Activated CD4-positive, alpha-beta T cell treated with anti-CD3 and anti-CD28 coated beads, Interleukin-2, amount 10 ng/mL, durations not matched to agents 24 days and 14 days (primary cell): ENCODE measurements around the gene HIPK1. TPM values are rescaled to one million over a fixed set of nuclear protein-coding genes. Genes with fewer than 3 reads are reported as not detected.

Experiments
- DNase-seq: peaks from one replicate; pipeline ENCODE4 v3.0.0; 2022
- H3K27ac Mint-ChIP-seq: one replicate; pipeline ENCODE4 v1.8.0; 2022; ENCODE audit warnings: mild to moderate bottlenecking, mixed read lengths
- H3K27me3 Mint-ChIP-seq: one replicate; pipeline ENCODE4 v1.8.0; 2022; ENCODE audit warnings: mixed read lengths
- H3K36me3 Mint-ChIP-seq: one replicate; pipeline ENCODE4 v1.8.0; 2022; ENCODE audit warnings: low read depth, mild to moderate bottlenecking, mixed read lengths
- H3K4me1 Mint-ChIP-seq: one replicate; pipeline ENCODE4 v1.8.0; 2021; ENCODE audit warnings: mixed read lengths
- H3K4me3 Mint-ChIP-seq: one replicate; pipeline ENCODE4 v1.8.0; 2022; ENCODE audit warnings: mild to moderate bottlenecking, moderate library complexity, mixed read lengths
- H3K9me3 Mint-ChIP-seq: one replicate; pipeline ENCODE4 v1.8.0; 2021; ENCODE audit warnings: mixed read lengths
- intact Hi-C: fragments of 100-400 bp; cut with micrococcal nuclease; formaldehyde crosslinking; loops from one replicate; pipeline ENCODE4 v1.15.1; 2023
- total RNA-seq: library from RNA; stranded (reverse); gene quantifications from 2 replicates; pipeline ENCODE4 v1.2.3, GENCODE V29; 2022

Gene HIPK1
- total RNA-seq, 1 donor from 2014 or later: 81.3 TPM

DNA sequence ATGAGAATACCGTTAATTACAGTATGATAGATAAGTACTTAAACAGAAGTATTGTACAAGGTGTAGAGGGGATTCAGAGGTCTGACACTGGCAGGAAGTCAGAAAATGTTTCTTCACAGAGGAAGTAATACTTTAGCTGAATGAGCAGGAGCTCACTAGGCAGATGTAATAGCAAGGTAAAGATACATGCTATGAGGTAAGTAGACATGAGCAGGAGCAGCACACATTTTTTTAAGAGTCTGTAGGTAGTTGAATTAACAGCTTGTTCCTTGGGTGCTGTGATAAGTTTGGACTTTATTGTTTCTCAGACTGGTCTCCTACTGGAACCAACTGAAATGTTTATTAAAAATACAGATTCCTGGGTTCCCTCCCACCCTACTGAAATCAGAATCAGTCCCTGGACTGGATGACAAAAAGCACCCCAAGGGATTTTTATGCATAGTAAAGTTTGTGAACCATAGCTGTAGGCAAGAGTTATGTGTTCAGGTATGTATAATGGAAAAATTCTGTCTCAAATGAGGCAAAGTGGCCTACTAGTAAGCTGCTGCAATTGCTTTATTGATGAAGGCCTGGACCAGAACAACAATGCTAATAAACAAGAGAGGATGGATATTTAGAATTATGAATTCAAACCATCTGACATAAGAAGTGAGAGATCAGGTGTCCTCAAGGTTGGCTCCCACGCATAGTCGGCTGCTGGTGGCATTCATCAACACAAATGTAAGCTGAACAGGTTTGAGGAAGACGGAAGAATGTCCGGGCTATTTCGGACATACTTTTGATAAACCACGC is 25.4 kb upstream of the HIPK1 start:
- H3K27ac Mint-ChIP-seq: peak overlapping the region; percentile 98
- intact Hi-C loops: loop anchor here (1.0 to 5.0 kb wide), 3 partner anchors 51 to 608 kb away; partner anchors contain the start of genes PHTF1 and TRIM33
- no peaks in the 10 kb centered on the region for H3K27me3 Mint-ChIP-seq
- no peak for DNase-seq
- peak overlapping the region; percentile 99 for H3K4me3 Mint-ChIP-seq
- no peaks in the 10 kb centered on the region for H3K9me3 Mint-ChIP-seq
- peaks cover 54% of the 10 kb centered on the region for H3K4me1 Mint-ChIP-seq
- H3K36me3 Mint-ChIP-seq: peaks cover 47% of the 10 kb centered on the region

DNA sequence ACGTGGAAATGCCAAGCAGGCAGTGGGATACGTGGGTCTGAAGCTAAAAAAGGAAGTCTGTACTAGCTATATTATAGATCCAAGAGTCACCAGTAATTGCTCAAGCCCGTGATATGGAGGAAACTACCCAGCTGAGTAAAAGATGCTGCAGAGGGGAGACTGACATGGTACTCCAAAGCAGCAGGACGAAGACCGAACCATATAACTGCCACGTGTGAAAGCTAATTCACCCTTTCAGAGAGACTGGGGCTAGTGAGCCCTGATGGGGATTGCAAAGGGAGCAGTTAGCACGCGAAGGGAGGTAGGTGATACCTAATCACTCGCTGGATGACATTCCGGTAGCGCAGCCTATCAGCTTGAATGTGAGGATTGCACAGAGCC is 24.8 kb upstream of the HIPK1 start:
- intact Hi-C loops: loop anchor here (1.0 to 5.0 kb wide), 3 partner anchors 52 to 607 kb away; partner anchors contain the start of genes PHTF1 and TRIM33
- no peak for DNase-seq

DNA sequence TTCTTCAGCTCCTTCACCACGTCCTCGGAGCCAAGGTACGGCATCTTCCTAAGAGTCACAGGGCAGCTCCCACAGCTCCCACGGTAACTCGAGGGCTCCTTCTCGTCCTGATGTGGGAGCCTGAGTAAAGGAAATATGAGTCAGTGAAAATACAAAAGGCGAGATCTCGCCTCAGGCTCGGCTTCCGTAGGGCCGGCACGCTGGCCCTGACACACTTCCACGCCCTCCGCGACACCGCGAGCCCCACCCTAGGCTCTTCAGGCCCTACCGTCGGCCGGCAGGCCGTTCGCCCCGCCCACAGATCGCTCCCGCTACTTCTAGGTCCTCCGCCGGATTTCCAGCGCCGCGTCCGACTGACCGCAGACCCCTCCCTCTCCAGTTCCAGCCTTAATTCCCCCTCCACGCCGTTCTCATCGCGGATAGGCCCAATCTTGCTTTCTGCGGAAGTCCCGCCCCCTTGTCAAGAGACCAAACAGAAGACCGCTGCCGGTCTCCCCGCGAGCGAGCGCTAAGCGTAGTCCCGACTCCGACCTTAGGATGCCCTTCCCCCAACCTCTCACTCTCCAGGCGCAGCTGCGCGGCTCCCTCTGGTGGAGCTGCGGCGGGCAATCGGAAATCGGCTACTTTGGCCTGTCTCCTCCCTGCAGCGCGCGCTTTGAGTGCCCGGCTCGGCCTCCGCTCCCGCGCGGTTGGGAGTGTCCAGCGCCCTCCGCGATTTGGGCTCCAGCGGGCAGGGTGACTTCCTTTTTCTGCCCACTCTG is 24.3 kb upstream of the HIPK1 start, which contains the start of the genes AP4B1 and DCLRE1B:
Gene AP4B1, minus strand, starts transcription at position 126 of the 761 bp plus-strand sequence. Its CDS starts 82 bp downstream, at position 44.
Gene DCLRE1B, plus strand, starts transcription at position 653 of the 761 bp plus-strand sequence. CDS start 261 bp downstream, outside the sequence.
- H3K4me1 Mint-ChIP-seq: peaks cover 53% of the 10 kb centered on the region
- peak within 1 kb of the TSS; percentile 98 for H3K27ac Mint-ChIP-seq
- intact Hi-C loops: loop anchor here (1.0 to 5.0 kb wide), 7 partner anchors 24 to 606 kb away; partner anchors contain the start of genes HIPK1, PHTF1, PTPN22 and RSBN1

More for the DNA sequence above, 24.8 kb upstream of the HIPK1 start:
- Mint-ChIP-seq H3K4me3 (peak overlapping the region; percentile 99), H3K36me3 (peaks cover 43% of the 10 kb centered on the region), H3K9me3 (no peaks in the 10 kb centered on the region), H3K27me3 (no peaks in the 10 kb centered on the region), H3K4me1 (peaks cover 54% of the 10 kb centered on the region), H3K27ac (peak overlapping the region; percentile 98)

DNA sequence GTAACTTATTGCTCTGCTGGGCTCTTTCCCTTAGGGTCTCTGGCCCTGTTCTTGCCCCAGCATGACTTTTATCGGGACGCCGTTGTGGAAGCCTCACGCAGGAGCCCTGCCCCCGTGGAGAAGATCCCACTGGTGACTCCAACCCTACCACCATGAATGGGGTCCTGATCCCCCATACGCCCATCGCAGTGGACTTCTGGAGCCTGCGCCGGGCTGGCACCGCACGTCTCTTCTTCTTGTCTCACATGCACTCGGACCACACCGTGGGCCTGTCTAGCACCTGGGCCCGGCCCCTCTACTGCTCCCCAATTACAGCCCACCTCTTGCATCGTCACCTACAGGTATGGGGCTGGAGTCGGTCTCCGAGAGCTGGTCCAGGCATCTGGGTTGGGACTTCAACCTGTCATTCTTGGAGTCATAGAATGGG is 23.7 kb upstream of the HIPK1 start:
- intact Hi-C loops: loop anchor here (1.0 to 2.0 kb wide), 5 partner anchors 24 to 147 kb away; partner anchors contain the start of genes HIPK1, PHTF1, PTPN22 and RSBN1
- Mint-ChIP-seq H3K36me3 (peaks cover 37% of the 10 kb centered on the region), H3K27ac (peak overlapping the region; percentile 98), H3K27me3 (no peaks in the 10 kb centered on the region), H3K4me3 (peak overlapping the region; percentile 99), H3K9me3 (no peaks in the 10 kb centered on the region), H3K4me1 (peaks cover 58% of the 10 kb centered on the region)
- no peak for DNase-seq

More for the DNA sequence above, 24.3 kb upstream of the HIPK1 start, which contains the start of the genes AP4B1 and DCLRE1B:
- Mint-ChIP-seq H3K9me3 (no peaks in the 10 kb centered on the region), H3K27me3 (no peaks in the 10 kb centered on the region), H3K4me3 (peak within 1 kb of the TSS; percentile 99), H3K36me3 (peaks cover 38% of the 10 kb centered on the region)
- DNase-seq: peak; percentile 99

DNA sequence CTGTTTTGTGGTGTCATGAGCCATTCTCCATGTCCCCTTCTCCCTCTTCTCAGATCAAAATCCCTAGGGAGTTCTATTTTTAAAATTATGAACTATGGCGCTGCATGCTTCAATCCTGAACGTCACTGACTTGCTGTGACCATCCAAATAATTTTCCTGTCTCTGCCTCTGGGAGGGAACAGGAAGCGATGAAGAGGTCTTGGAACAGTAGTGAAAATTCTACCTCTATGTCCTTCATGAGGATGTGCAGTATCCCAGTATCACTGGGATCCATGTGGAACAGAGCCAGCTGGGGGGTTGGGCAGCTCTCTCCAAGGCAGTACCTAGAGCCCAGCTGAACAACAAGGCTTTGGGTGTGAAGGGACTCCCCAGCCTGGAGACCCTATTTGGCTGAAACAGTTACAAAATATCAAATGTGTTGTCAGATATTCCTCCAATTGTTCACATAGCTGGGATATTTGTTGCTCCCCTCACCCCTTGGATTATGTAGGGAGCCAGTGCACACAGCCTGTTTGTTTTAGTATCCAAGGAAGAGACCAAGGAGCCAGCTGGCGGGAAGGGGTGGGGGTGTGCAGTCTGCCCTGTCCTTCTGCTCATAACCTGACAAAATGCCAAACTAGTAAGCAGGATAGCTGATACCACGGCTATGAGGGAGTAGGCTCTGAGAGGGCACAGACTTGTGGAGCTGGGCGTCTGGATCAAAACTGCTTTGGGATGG is 16.4 kb upstream of the HIPK1 start:
- no peaks in the 10 kb centered on the region for H3K27me3 Mint-ChIP-seq
- intact Hi-C loops: no loop called here
- no peak overlapping the region for H3K27ac Mint-ChIP-seq
- H3K9me3 Mint-ChIP-seq: no peaks in the 10 kb centered on the region
- H3K36me3 Mint-ChIP-seq: peaks cover 46% of the 10 kb centered on the region
- H3K4me1 Mint-ChIP-seq: peaks cover 28% of the 10 kb centered on the region
- DNase-seq: no peak
- no peak overlapping the region for H3K4me3 Mint-ChIP-seq

DNA sequence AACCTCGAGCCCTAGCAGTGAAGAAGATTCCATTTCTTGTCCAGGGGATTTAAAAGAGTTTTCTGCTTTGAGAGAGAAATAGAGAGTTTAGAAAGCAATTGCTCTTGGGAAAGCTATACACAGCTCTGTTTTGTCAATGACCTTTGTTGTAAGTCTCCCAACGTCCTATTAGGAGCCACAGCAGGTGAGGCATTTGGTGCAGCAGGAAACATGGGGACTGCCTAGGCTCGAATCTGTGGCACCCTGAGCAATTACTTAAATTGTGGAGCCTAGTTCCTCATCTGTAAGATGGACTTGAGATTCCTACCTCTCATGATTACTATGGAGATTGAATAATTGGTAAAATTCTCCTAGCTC is 15.8 kb upstream of the HIPK1 start:
- Mint-ChIP-seq H3K36me3 (peaks cover 41% of the 10 kb centered on the region), H3K9me3 (no peaks in the 10 kb centered on the region), H3K4me1 (peaks cover 27% of the 10 kb centered on the region), H3K27ac (no peak overlapping the region), H3K4me3 (no peak overlapping the region), H3K27me3 (no peaks in the 10 kb centered on the region)
- intact Hi-C loops: no loop called here
- DNase-seq: no peak

DNA sequence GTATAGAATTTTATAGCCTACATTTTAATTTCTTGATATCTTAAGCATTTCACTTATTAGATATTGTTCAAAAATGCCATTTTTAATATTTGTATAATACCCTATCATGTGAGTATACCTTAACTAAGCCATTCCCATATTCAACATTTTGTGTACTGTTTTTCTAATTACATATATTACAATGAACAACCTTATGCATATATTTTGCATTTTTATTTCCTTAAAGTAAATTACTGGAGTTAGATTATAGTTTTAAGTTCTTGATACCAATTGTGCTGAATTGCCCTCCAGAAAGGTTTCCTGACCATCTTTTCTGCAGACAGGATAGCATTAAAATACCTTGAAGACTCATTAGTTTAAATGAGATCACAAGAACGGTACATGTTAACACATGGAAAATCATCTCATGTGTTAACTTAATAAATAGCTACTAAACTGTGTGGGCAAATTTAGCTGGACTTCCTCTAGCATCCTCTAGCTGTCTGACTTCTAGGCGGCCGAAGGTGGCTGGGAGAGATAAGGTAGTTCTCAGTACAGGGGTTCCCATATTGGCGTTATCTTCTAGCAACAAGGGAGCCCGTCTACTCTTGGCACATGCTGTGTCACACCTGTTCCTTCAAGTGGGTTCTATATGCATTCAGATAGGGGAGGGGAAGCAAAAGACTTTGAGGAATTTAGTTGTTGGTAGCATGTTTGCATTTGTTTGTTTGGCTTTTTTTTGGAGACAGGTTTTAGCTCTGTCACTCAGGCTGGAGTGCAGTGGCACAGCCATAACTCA is 15.0 kb upstream of the HIPK1 start:
- Mint-ChIP-seq H3K4me3 (no peak overlapping the region), H3K27me3 (no peaks in the 10 kb centered on the region), H3K9me3 (no peaks in the 10 kb centered on the region), H3K27ac (no peak overlapping the region), H3K36me3 (peaks cover 36% of the 10 kb centered on the region), H3K4me1 (peaks cover 20% of the 10 kb centered on the region)
- DNase-seq: no peak
- intact Hi-C loops: no loop called here

DNA sequence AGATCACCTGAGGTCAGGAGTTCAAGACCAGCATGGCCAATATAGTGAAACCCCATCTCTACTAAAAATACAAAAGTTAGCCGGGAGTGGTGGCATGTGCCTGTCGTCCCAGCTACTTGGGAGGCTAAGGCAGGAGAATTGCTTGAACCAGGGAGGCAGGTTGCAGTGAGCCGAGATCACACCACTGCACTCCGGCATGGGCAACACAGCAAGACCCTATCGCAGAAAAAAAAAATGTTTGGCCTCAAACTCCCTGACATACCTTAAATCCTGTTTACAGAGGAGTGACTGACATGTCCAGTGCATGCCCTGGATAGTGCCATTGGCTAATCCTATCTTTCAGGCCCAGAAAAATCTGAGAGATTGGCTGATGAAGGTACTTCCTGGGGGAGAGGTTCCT is 12.2 kb upstream of the HIPK1 start:
- Mint-ChIP-seq H3K27ac (no peak overlapping the region), H3K36me3 (peaks cover 17% of the 10 kb centered on the region), H3K9me3 (no peaks in the 10 kb centered on the region), H3K4me1 (peaks cover 13% of the 10 kb centered on the region), H3K27me3 (peaks cover 2% of the 10 kb centered on the region), H3K4me3 (no peak overlapping the region)
- intact Hi-C loops: no loop called here
- DNase-seq: no peak

DNA sequence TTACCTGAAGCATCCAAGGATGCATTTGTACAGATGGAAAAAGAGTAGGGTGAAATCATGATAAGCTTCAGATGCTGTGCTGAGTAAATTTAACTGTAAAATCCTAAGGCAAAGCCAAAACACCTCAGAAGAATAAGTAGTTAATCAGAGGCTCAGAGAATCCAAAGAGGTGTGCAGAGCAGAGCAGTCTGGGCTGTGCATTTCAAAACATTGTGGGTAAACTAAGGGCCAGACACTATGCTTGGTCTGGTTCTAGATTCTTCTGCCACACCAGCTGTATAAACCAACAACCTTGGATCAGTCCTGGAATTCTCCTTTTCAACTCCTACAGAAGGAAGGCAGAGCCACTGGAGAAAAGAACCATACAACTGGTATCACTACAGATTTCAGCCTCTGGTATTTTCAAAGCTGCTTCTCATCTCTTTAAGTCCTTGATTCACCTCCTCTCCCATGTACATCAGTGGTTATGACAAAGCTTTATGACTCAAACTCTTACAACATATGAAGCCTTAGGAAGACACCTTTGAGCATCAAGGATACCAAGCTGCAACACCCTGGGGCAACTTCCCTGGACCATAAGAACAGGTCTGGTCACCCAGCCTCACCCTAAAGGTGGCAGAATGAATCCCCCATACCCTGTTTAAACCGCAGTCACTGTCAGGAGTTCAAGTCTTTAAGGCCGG is 11.6 kb upstream of the HIPK1 start:
- Mint-ChIP-seq H3K4me3 (no peak overlapping the region), H3K27ac (no peak overlapping the region), H3K9me3 (no peaks in the 10 kb centered on the region), H3K27me3 (peaks cover 3% of the 10 kb centered on the region), H3K4me1 (peaks cover 13% of the 10 kb centered on the region), H3K36me3 (peaks cover 14% of the 10 kb centered on the region)
- intact Hi-C loops: no loop called here
- no peak for DNase-seq

DNA sequence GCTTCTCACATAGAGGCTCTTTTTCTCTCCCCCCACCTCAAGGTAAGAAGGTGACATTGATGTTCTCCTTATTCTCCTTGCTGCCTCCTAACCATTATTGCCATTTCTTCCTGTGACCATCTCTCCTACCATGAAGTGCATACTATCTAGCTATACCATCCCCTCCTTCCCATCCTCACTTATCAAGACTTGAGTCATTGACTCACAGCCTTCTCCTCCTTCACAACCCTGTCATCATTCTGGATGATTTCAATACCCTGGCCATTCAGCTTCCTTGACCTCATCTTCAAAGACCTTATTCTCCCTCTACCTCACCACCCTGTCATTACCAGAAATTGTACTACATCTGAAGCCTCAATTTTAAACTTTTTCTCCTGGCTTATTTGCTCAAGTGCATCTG is 10.9 kb upstream of the HIPK1 start:
- H3K27me3 Mint-ChIP-seq: peaks cover 6% of the 10 kb centered on the region
- H3K9me3 Mint-ChIP-seq: no peaks in the 10 kb centered on the region

DNA sequence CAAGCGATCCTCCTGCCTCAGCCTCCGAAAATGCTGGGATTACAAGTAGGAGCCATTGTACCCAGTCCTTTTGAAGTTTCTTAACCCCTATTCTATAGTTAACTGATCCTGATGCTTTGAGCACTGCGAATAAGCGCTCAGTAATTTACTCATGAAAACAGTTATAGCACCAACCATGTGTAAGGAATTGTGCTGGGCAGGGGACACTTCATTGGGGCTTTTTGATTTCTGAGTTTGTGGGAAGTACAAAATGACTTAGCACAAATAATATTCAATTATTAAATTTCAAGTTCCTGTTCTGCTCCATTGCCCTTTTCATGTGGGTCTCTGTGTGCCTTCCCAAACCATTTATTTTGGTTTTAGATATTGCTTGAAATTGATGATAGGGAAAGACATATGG is 6.2 kb upstream of the HIPK1 start:
- intact Hi-C loops: no loop called here
- Mint-ChIP-seq H3K27ac (no peak overlapping the region), H3K4me3 (no peak overlapping the region), H3K36me3 (no peaks in the 10 kb centered on the region), H3K27me3 (peaks cover 12% of the 10 kb centered on the region), H3K9me3 (no peaks in the 10 kb centered on the region), H3K4me1 (peaks cover 7% of the 10 kb centered on the region)
- no peak for DNase-seq

More for the DNA sequence above, 10.9 kb upstream of the HIPK1 start:
- Mint-ChIP-seq H3K4me1 (peaks cover 11% of the 10 kb centered on the region), H3K27ac (no peak overlapping the region), H3K36me3 (peaks cover 10% of the 10 kb centered on the region), H3K4me3 (no peak overlapping the region)
- intact Hi-C loops: no loop called here
- DNase-seq: no peak

DNA sequence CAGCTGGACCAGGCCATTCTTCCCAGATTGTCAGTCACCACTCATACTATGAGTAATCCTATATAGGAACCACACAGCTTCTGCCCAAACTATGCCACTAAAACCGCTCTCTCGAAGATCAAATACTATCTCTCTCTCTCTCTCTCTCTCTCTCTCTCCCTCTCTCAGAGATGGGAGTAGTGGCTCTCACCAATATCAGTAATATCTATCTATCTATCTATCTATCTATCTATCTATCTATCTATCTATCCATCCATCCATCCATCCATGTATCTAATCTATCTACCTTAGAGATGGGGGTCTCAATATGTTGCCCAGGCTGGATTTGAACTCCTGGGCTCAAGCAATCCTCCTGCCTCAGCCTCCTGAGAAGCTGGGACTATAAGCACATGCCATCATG is 4.7 kb upstream of the HIPK1 start:
- Mint-ChIP-seq H3K4me3 (no peak overlapping the region), H3K27me3 (peaks cover 12% of the 10 kb centered on the region), H3K27ac (no peak overlapping the region), H3K9me3 (no peaks in the 10 kb centered on the region), H3K36me3 (no peaks in the 10 kb centered on the region), H3K4me1 (peaks cover 12% of the 10 kb centered on the region)
- intact Hi-C loops: no loop called here
- no peak for DNase-seq
